Measurements from ENCODE around the gene ZNF565.
"Not testable (repeated sequence)": the region's sequence is repeated elsewhere in the genome, so short reads cannot be mapped to it uniquely, and the experiment has no call there.

Gene ZNF565

GRCh38 chr19:36214386-36215275, at the start of gene ZNF565, which contains the start of gene ZNF146:
Gene ZNF565 (minus strand): TSS chr19:36214665. CDS start chr19:36201985, 12,680 bp downstream.
Gene ZNF146 (plus strand): TSS chr19:36215106. CDS start chr19:36236441, 21,335 bp downstream.
- peak; percentile 86 for FAIRE-seq
- DNase-seq (ENCODE audit: low spot score), result peak; percentile 96

- FAIRE-seq, result no peak
- DNase-seq (ENCODE audit: low spot score), result no peak
Observed at GRCh38 chr19:36259211-36259610, 44.7 kb upstream of the ZNF565 start.

- DNase-seq (ENCODE audit: low spot score) (no peak), FAIRE-seq (no peak)
Observed at GRCh38 chr19:36258028-36258875, 43.8 kb upstream of the ZNF565 start.

GRCh38 chr19:36257520-36257876, 43.0 kb upstream of the ZNF565 start:
- DNase-seq (ENCODE audit: low spot score) (no peak), FAIRE-seq (peak; percentile 76)

GRCh38 chr19:36256853-36257519, 42.5 kb upstream of the ZNF565 start:
- FAIRE-seq (no peak), DNase-seq (ENCODE audit: low spot score) (no peak)

- FAIRE-seq, result no peak
- DNase-seq (ENCODE audit: low spot score), result no peak
Observed at GRCh38 chr19:36256064-36256463, 41.6 kb upstream of the ZNF565 start.

- FAIRE-seq, result no peak
- no peak for DNase-seq (ENCODE audit: low spot score)
Observed at GRCh38 chr19:36255316-36255715, 40.9 kb upstream of the ZNF565 start.

GRCh38 chr19:36254848-36255247, 40.4 kb upstream of the ZNF565 start:
- DNase-seq (ENCODE audit: low spot score), result no peak
- FAIRE-seq, result no peak

- FAIRE-seq, result no peak
- DNase-seq (ENCODE audit: low spot score), result no peak
Observed at GRCh38 chr19:36252047-36252446, 37.6 kb upstream of the ZNF565 start.

GRCh38 chr19:36246006-36246481, 31.6 kb upstream of the ZNF565 start:
- FAIRE-seq (no peak), DNase-seq (ENCODE audit: low spot score) (no peak)

- no peak for DNase-seq (ENCODE audit: low spot score)
- FAIRE-seq, result no peak
Observed at GRCh38 chr19:36245210-36246005, 30.9 kb upstream of the ZNF565 start.

GRCh38 chr19:36244066-36244465, 29.6 kb upstream of the ZNF565 start:
- no peak for DNase-seq (ENCODE audit: low spot score)
- FAIRE-seq, result no peak

- FAIRE-seq (no peak), DNase-seq (ENCODE audit: low spot score) (no peak)
Observed at GRCh38 chr19:36236946-36237310, 22.5 kb upstream of the ZNF565 start.

GRCh38 chr19:36236304-36236945, 22.0 kb upstream of the ZNF565 start:
- FAIRE-seq (no peak), DNase-seq (ENCODE audit: low spot score) (no peak)

GRCh38 chr19:36233626-36234025, 19.2 kb upstream of the ZNF565 start:
- not testable (repeated sequence) for DNase-seq (ENCODE audit: low spot score); FAIRE-seq

- no peak for DNase-seq (ENCODE audit: low spot score)
- no peak for FAIRE-seq
Observed at GRCh38 chr19:36225219-36225892, 10.9 kb upstream of the ZNF565 start.

- DNase-seq (ENCODE audit: low spot score) (no peak), FAIRE-seq (no peak)
Observed at GRCh38 chr19:36222503-36222902, 8.0 kb upstream of the ZNF565 start.

GRCh38 chr19:36221474-36221873, 7.0 kb upstream of the ZNF565 start:
- DNase-seq (ENCODE audit: low spot score), result no peak
- no peak for FAIRE-seq

GRCh38 chr19:36215276-36216123, 1.0 kb upstream of the ZNF565 start:
- DNase-seq (ENCODE audit: low spot score) (no peak), FAIRE-seq (no peak)

Measured in urothelium cell line (cell line).